Activated naive CD8-positive, alpha-beta T cell treated with anti-CD3 and anti-CD28 coated beads, Interleukin-2, amount 10 ng/mL, durations not matched to agents 7 days and 5 days (primary cell): ENCODE data around the gene YAP1. TPM values are rescaled to one million over a fixed set of nuclear protein-coding genes. Genes with fewer than 3 reads are reported as not detected.
A peak's percentile ranks its signal among the peaks of the same experiment; 100 is the strongest.

ENCODE experiments used
- ATAC-seq: fragments of 150-1000 bp; cut with Tn5 transposase; one replicate; pipeline ENCODE4 v1.10.0; 2021; ENCODE audit warnings: low read depth, moderate library complexity
- POLR2A ChIA-PET: fragments of 350-600 bp; sonication (Branson Sonifier 250); formaldehyde crosslinking; loops from one replicate; lab custom pipeline; 2021; ENCODE audit warnings: antibody characterized with exemption; lab: Charles Lee
- DNase-seq: peaks from one replicate; pipeline ENCODE4 v3.0.0; 2021
- H3K27ac Mint-ChIP-seq: one replicate; pipeline ENCODE4 v1.8.0; 2022; ENCODE audit warnings: mild to moderate bottlenecking, mixed read lengths
- H3K27me3 Mint-ChIP-seq: one replicate; pipeline ENCODE4 v1.8.0; 2022; ENCODE audit warnings: mild to moderate bottlenecking, moderate library complexity, mixed read lengths
- H3K36me3 Mint-ChIP-seq: one replicate; pipeline ENCODE4 v1.8.0; 2021; ENCODE audit warnings: mild to moderate bottlenecking, mixed read lengths
- H3K4me1 Mint-ChIP-seq: one replicate; pipeline ENCODE4 v1.8.0; 2021; ENCODE audit warnings: mixed read lengths
- H3K4me3 Mint-ChIP-seq: one replicate; pipeline ENCODE4 v1.8.0; 2022; ENCODE audit warnings: mild to moderate bottlenecking, moderate library complexity, mixed read lengths
- H3K9me3 Mint-ChIP-seq: one replicate; pipeline ENCODE4 v1.8.0; 2021; ENCODE audit warnings: mixed read lengths
- total RNA-seq, 2 experiments: library from RNA; stranded (reverse); gene quantifications; one replicate each; pipeline ENCODE4 v1.2.3, GENCODE V29; 2021

Gene YAP1
- total RNA-seq = under 1 TPM in 1 of 2 experiments, not detected in 1; 0.11 TPM

- H3K4me3 Mint-ChIP-seq = peak within 1 kb of the TSS; percentile 88
- DNase-seq = peak; percentile 80
- H3K27me3 Mint-ChIP-seq = peaks cover 64% of the 10 kb centered on the region
- H3K27ac Mint-ChIP-seq = no peak within 1 kb of the TSS
- H3K9me3 Mint-ChIP-seq = no peaks in the 10 kb centered on the region
- peak; percentile 75 for ATAC-seq
- POLR2A ChIA-PET = no interaction called here
- no peaks in the 10 kb centered on the region for H3K36me3 Mint-ChIP-seq
- H3K4me1 Mint-ChIP-seq = peaks cover 8% of the 10 kb centered on the region
These were observed at the start of gene YAP1 for GRCh38 chr11:102109896-102110760. Gene YAP1 (plus strand): TSS chr11:102110447. CDS start chr11:102110849, 402 bp downstream.

GRCh38 chr11:102061276-102061675 is 49.0 kb upstream of the YAP1 start:
- POLR2A ChIA-PET = no interaction called here
- no peak overlapping the region for H3K4me3 Mint-ChIP-seq
- peaks cover 5% of the 10 kb centered on the region for H3K27me3 Mint-ChIP-seq
- H3K9me3 Mint-ChIP-seq = no peaks in the 10 kb centered on the region
- DNase-seq (no peak), ATAC-seq (no peak)
- no peak overlapping the region for H3K27ac Mint-ChIP-seq
- H3K4me1 Mint-ChIP-seq = no peaks in the 10 kb centered on the region
- no peaks in the 10 kb centered on the region for H3K36me3 Mint-ChIP-seq

- Mint-ChIP-seq H3K27ac (no peak overlapping the region), H3K4me3 (no peak overlapping the region), H3K4me1 (no peaks in the 10 kb centered on the region), H3K27me3 (peaks cover 5% of the 10 kb centered on the region), H3K9me3 (no peaks in the 10 kb centered on the region), H3K36me3 (no peaks in the 10 kb centered on the region)
- ATAC-seq (no peak), DNase-seq (no peak)
- POLR2A ChIA-PET = no interaction called here
These were observed 48.1 kb upstream of the YAP1 start for GRCh38 chr11:102062106-102062505.

- POLR2A ChIA-PET = no interaction called here
- ATAC-seq (no peak), DNase-seq (no peak)
- no peaks in the 10 kb centered on the region for H3K4me1 Mint-ChIP-seq
- no peak overlapping the region for H3K27ac Mint-ChIP-seq
- H3K36me3 Mint-ChIP-seq = no peaks in the 10 kb centered on the region
- H3K27me3 Mint-ChIP-seq = peaks cover 5% of the 10 kb centered on the region
- no peaks in the 10 kb centered on the region for H3K9me3 Mint-ChIP-seq
- H3K4me3 Mint-ChIP-seq = no peak overlapping the region
These were observed 45.9 kb upstream of the YAP1 start for GRCh38 chr11:102064316-102064715.

GRCh38 chr11:102070766-102071165 is 39.5 kb upstream of the YAP1 start:
- H3K9me3 Mint-ChIP-seq = peaks cover 5% of the 10 kb centered on the region
- H3K27ac Mint-ChIP-seq = no peak overlapping the region
- ATAC-seq = no peak
- POLR2A ChIA-PET = no interaction called here
- peaks cover 2% of the 10 kb centered on the region for H3K36me3 Mint-ChIP-seq
- no peak for DNase-seq
- H3K4me1 Mint-ChIP-seq = no peaks in the 10 kb centered on the region
- H3K4me3 Mint-ChIP-seq = no peak overlapping the region
- H3K27me3 Mint-ChIP-seq = no peaks in the 10 kb centered on the region

- peaks cover 5% of the 10 kb centered on the region for H3K9me3 Mint-ChIP-seq
- H3K27me3 Mint-ChIP-seq = no peaks in the 10 kb centered on the region
- DNase-seq (no peak), ATAC-seq (no peak)
- POLR2A ChIA-PET = no interaction called here
- H3K4me3 Mint-ChIP-seq = no peak overlapping the region
- no peaks in the 10 kb centered on the region for H3K4me1 Mint-ChIP-seq
- H3K36me3 Mint-ChIP-seq = peaks cover 2% of the 10 kb centered on the region
- H3K27ac Mint-ChIP-seq = no peak overlapping the region
These were observed 38.5 kb upstream of the YAP1 start for GRCh38 chr11:102071497-102072472.

- ATAC-seq = no peak
- H3K4me3 Mint-ChIP-seq = no peak overlapping the region
- peaks cover 5% of the 10 kb centered on the region for H3K9me3 Mint-ChIP-seq
- H3K4me1 Mint-ChIP-seq = no peaks in the 10 kb centered on the region
- no peak overlapping the region for H3K27ac Mint-ChIP-seq
- POLR2A ChIA-PET = no interaction called here
- H3K36me3 Mint-ChIP-seq = peaks cover 2% of the 10 kb centered on the region
- no peak for DNase-seq
- H3K27me3 Mint-ChIP-seq = no peaks in the 10 kb centered on the region
These were observed 37.0 kb upstream of the YAP1 start for GRCh38 chr11:102073253-102073652.

GRCh38 chr11:102079625-102080024 is 30.6 kb upstream of the YAP1 start:
- no peak overlapping the region for H3K4me3 Mint-ChIP-seq

GRCh38 chr11:102081313-102081712 is 28.9 kb upstream of the YAP1 start:
- POLR2A ChIA-PET = no interaction called here
- no peak overlapping the region for H3K27ac Mint-ChIP-seq
- H3K4me1 Mint-ChIP-seq = no peaks in the 10 kb centered on the region
- no peak overlapping the region for H3K4me3 Mint-ChIP-seq
- no peaks in the 10 kb centered on the region for H3K27me3 Mint-ChIP-seq
- no peak for DNase-seq
- no peak for ATAC-seq
- H3K36me3 Mint-ChIP-seq = no peaks in the 10 kb centered on the region
- no peaks in the 10 kb centered on the region for H3K9me3 Mint-ChIP-seq

More at GRCh38 chr11:102079625-102080024, 30.6 kb upstream of the YAP1 start:
- H3K27ac Mint-ChIP-seq = no peak overlapping the region
- no peaks in the 10 kb centered on the region for H3K36me3 Mint-ChIP-seq
- no peaks in the 10 kb centered on the region for H3K27me3 Mint-ChIP-seq
- H3K4me1 Mint-ChIP-seq = no peaks in the 10 kb centered on the region
- ATAC-seq (no peak), DNase-seq (no peak)
- no peaks in the 10 kb centered on the region for H3K9me3 Mint-ChIP-seq
- POLR2A ChIA-PET = no interaction called here

GRCh38 chr11:102085864-102086551 is 24.2 kb upstream of the YAP1 start:
- H3K27me3 Mint-ChIP-seq = peaks cover 7% of the 10 kb centered on the region
- ATAC-seq (no peak), DNase-seq (no peak)
- H3K36me3 Mint-ChIP-seq = no peaks in the 10 kb centered on the region
- POLR2A ChIA-PET = no interaction called here
- no peaks in the 10 kb centered on the region for H3K9me3 Mint-ChIP-seq
- H3K27ac Mint-ChIP-seq = no peak overlapping the region
- no peak overlapping the region for H3K4me3 Mint-ChIP-seq
- H3K4me1 Mint-ChIP-seq = no peaks in the 10 kb centered on the region

GRCh38 chr11:102097186-102097585 is 13.1 kb upstream of the YAP1 start:
- POLR2A ChIA-PET = no interaction called here
- ATAC-seq = no peak

GRCh38 chr11:102099755-102100154 is 10.5 kb upstream of the YAP1 start:
- no peak for ATAC-seq
- no peak overlapping the region for H3K4me3 Mint-ChIP-seq
- no peaks in the 10 kb centered on the region for H3K4me1 Mint-ChIP-seq
- no peak overlapping the region for H3K27ac Mint-ChIP-seq
- H3K9me3 Mint-ChIP-seq = no peaks in the 10 kb centered on the region
- POLR2A ChIA-PET = no interaction called here
- no peaks in the 10 kb centered on the region for H3K36me3 Mint-ChIP-seq
- H3K27me3 Mint-ChIP-seq = peaks cover 2% of the 10 kb centered on the region
- DNase-seq = no peak

More at GRCh38 chr11:102097186-102097585, 13.1 kb upstream of the YAP1 start:
- Mint-ChIP-seq H3K4me1 (no peaks in the 10 kb centered on the region), H3K36me3 (no peaks in the 10 kb centered on the region), H3K27ac (no peak overlapping the region), H3K9me3 (no peaks in the 10 kb centered on the region), H3K27me3 (peaks cover 2% of the 10 kb centered on the region), H3K4me3 (no peak overlapping the region)
- DNase-seq = no peak
